Measurements from ENCODE around the gene NR2E1.
A peak's percentile ranks its signal among the peaks of the same experiment; 100 is the strongest.

NR2E1 gene

DNA sequence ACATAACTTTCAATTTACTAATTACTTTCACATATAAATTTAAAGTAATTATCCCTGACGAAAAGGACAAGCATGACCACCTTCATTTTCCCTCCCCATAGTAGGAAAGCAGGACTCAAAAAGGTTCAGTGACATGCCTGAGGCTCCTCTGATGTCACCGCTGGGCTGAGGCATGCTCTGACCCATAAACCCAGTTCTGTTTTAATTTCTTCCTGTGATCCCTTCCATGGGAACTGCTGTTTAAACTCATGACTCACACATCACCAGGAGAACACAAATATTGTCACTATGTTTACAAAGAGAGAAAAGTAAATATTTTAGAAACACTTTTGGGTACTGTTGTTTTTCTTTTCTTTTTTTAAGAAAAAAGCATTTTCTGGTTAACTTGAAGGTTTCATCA, 38.0 kb upstream of the NR2E1 start:
- Histone ChIP-seq H3K4me3 (ENCODE audit: low read length) (no peak overlapping the region), H3K9me3 (ENCODE audit: low read length) (no peaks in the 10 kb centered on the region), H3K27me3 (ENCODE audit: insufficient read depth, low read length) (peaks cover 78% of the 10 kb centered on the region), H3K4me1 (ENCODE audit: insufficient read depth, low read length) (no peaks in the 10 kb centered on the region), H3K36me3 (ENCODE audit: insufficient read depth, low read length) (no peaks in the 10 kb centered on the region), H2AFZ (ENCODE audit: low read depth, low read length) (no peak overlapping the region)

DNA sequence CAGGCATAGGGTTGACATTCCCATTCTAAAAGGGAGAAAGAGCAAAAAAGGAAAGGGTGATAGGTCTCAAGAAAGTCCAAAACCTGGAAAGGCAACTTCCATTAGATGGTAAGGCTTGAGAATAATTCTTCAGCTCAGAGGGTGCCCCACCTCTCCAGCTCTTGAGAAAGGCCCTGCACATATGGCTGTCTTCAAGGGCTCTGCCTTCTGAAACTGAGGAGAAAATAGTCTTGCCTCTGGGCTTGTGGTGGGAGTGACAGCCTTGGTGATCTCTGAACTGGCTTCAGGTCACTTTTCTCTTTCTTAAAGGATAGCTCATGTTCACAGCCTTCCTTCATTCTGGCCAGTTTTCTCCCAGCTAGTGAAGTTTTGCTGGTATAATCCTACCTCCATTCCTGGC, 35.6 kb upstream of the NR2E1 start:
- no peak overlapping the region for H2AFZ ChIP-seq (ENCODE audit: low read depth, low read length)
- H3K36me3 ChIP-seq (ENCODE audit: insufficient read depth, low read length) = no peaks in the 10 kb centered on the region
- H3K27me3 ChIP-seq (ENCODE audit: insufficient read depth, low read length) = peaks cover 65% of the 10 kb centered on the region
- no peaks in the 10 kb centered on the region for H3K9me3 ChIP-seq (ENCODE audit: low read length)
- H3K4me3 ChIP-seq (ENCODE audit: low read length) = no peak overlapping the region
- peaks cover 15% of the 10 kb centered on the region for H3K4me1 ChIP-seq (ENCODE audit: insufficient read depth, low read length)

DNA sequence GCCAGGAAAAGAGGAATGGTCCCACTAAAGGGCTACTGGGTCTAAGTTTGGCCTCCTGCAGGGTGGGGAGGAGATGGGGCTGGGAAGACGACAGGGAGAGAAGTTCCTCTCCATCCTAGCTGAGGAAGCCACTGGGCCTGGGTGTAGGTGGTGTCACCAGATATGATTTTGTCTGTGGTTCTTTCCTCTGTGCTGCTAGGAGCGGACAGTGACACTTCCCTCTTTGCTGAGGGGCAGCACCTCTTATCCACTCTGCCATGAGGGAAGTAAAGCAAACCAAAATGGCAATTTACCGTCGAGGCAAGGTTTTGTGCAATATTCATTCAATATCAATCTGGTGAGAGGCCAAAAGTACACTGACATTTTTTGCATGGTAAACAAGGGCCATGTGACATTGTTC, 33.0 kb upstream of the NR2E1 start:
- Histone ChIP-seq H3K4me1 (ENCODE audit: insufficient read depth, low read length) (peaks cover 15% of the 10 kb centered on the region), H3K4me3 (ENCODE audit: low read length) (no peak overlapping the region), H3K27me3 (ENCODE audit: insufficient read depth, low read length) (peaks cover 60% of the 10 kb centered on the region), H3K9me3 (ENCODE audit: low read length) (no peaks in the 10 kb centered on the region), H3K36me3 (ENCODE audit: insufficient read depth, low read length) (no peaks in the 10 kb centered on the region), H2AFZ (ENCODE audit: low read depth, low read length) (no peak overlapping the region)

DNA sequence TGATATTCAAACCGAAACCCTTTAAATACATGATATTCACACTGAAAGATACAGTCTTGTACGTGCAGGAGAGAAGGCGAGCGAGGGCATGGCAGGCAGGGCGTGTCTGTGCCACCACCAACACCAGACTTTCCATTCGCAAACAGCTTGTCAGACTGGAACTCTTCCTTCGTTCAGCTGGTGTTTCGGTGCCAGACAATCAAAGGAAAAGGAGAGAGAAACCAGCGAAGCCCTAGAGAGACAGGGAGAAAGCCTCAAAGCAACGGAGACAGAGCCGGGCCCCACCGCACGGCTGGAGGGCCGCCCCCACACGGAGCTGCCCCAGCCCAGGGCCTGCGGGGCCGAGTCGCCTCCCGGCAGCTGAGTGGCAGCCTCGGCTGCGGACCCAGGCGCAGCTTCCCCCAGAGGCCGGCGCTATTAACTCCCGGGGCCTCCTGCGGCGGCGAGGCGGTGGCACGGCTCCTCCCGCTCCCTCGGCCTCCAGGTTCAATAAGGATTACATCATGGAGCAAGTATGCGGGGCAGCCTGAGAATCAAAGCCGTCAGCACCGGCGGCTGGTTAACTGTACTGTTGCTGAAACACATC, 32.1 kb upstream of the NR2E1 start:
- Histone ChIP-seq H3K4me3 (ENCODE audit: low read length) (peak overlapping the region; percentile 39), H3K36me3 (ENCODE audit: insufficient read depth, low read length) (no peaks in the 10 kb centered on the region), H3K27me3 (ENCODE audit: insufficient read depth, low read length) (peaks cover 60% of the 10 kb centered on the region), H2AFZ (ENCODE audit: low read depth, low read length) (peak overlapping the region; percentile 17), H3K4me1 (ENCODE audit: insufficient read depth, low read length) (peaks cover 15% of the 10 kb centered on the region), H3K9me3 (ENCODE audit: low read length) (no peaks in the 10 kb centered on the region)

DNA sequence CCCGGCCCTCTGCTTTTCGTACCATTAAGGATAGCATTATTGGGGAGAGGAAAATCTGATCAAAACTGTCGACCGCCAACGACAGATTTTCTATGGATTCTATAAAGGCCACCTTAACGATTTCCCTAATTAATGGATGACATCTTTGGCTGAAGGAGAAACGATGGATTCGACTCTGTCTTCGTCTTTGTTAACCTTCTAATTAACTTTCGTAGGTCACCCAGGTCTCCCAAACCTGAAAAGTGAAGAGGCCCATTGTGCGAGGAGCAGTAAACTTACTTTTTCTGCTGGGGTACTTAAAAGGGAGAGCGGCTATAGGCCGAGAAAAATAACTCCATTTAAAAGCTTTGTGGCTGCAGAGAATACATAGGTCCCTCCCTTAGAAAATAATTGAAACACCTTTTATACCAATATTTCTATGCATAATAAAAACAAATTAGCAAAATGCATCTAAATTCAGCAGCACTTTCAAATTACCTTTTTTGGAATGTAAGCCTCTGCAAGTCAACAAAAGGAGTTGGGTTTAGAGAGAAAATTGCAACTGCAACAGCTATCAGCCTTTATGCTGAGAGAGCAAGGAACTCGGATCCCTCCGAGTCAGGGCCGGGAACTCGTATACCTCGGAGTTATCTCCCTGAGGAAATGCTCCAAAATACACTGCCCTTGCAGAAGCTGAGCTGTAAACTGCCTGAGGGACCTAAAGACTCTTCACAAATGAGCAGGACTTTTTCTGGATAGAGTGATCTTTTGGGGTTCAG, 31.4 kb upstream of the NR2E1 start:
- H3K4me1 ChIP-seq (ENCODE audit: insufficient read depth, low read length) = peaks cover 15% of the 10 kb centered on the region
- H3K4me3 ChIP-seq (ENCODE audit: low read length) = peak overlapping the region; percentile 39
- no peaks in the 10 kb centered on the region for H3K36me3 ChIP-seq (ENCODE audit: insufficient read depth, low read length)
- H3K9me3 ChIP-seq (ENCODE audit: low read length) = no peaks in the 10 kb centered on the region
- peaks cover 53% of the 10 kb centered on the region for H3K27me3 ChIP-seq (ENCODE audit: insufficient read depth, low read length)
- H2AFZ ChIP-seq (ENCODE audit: low read depth, low read length) = peak overlapping the region; percentile 17

DNA sequence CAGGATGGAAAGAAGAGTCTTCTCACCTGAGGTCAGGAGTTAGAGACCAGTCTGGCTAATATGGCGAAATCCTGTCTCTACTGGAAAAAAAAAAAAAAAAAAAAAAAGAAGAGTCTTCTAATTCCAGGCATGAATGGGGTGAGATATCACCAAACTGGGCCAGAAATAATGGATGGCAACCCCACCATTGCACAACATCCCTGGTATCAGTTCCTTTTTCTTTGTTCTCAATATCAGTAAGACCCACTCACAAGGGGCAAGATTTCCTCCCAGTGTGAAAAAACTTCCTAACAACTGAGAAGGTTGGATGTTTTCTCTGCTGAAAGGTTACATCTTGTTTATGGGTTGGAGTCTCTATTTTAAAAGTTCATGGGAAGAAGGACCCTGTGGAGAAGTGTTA, 23.6 kb upstream of the NR2E1 start:
- H3K36me3 ChIP-seq (ENCODE audit: insufficient read depth, low read length) = no peaks in the 10 kb centered on the region
- no peak overlapping the region for H3K4me3 ChIP-seq (ENCODE audit: low read length)
- no peak overlapping the region for H2AFZ ChIP-seq (ENCODE audit: low read depth, low read length)
- peaks cover 24% of the 10 kb centered on the region for H3K27me3 ChIP-seq (ENCODE audit: insufficient read depth, low read length)
- H3K4me1 ChIP-seq (ENCODE audit: insufficient read depth, low read length) = no peaks in the 10 kb centered on the region
- H3K9me3 ChIP-seq (ENCODE audit: low read length) = no peaks in the 10 kb centered on the region

DNA sequence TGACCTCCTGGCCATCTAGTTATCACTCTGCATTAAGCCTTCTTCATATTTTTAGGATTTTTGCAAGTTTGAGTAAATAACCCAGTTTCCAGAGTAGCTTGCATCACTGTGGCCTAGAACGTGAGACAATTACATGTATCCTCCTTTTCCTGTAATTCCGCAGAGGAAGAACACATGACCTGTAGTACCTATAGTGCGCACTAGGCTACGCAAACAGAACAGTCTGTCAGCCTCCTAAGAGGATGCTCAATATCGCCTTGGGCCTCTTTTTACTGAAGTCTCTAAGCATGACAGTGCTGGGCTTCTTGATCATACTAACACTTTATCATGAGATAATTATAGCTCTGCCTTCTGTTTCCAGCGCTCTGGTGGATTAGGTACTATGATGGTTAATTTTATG, 20.2 kb upstream of the NR2E1 start:
- H3K27me3 ChIP-seq (ENCODE audit: insufficient read depth, low read length) = peaks cover 20% of the 10 kb centered on the region

DNA sequence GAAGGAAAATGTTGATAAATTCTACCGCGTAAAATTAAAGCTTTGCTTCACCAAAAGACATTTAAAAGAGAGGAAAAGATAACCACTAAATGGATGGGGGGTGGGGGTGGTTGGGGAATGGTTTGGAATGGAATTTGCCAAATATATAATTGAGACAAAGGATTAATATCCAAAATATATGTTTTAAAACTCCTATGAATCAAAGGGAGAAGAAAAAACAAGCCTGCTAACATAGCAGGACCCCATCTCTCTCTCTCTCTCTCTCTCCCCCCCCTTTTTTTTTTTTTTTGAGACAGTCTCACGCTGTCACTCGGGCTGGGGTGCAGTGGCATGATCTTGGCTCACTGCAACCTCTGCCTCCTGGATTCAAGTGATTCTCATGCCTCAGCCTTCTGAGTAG, 13.4 kb upstream of the NR2E1 start:
- H3K36me3 ChIP-seq (ENCODE audit: insufficient read depth, low read length) = no peaks in the 10 kb centered on the region
- no peak overlapping the region for H2AFZ ChIP-seq (ENCODE audit: low read depth, low read length)
- H3K4me3 ChIP-seq (ENCODE audit: low read length) = no peak overlapping the region
- peaks cover 12% of the 10 kb centered on the region for H3K4me1 ChIP-seq (ENCODE audit: insufficient read depth, low read length)
- peaks cover 45% of the 10 kb centered on the region for H3K27me3 ChIP-seq (ENCODE audit: insufficient read depth, low read length)
- peaks cover 4% of the 10 kb centered on the region for H3K9me3 ChIP-seq (ENCODE audit: low read length)

More for the DNA sequence above, 20.2 kb upstream of the NR2E1 start:
- Histone ChIP-seq H3K4me1 (ENCODE audit: insufficient read depth, low read length) (no peaks in the 10 kb centered on the region), H3K4me3 (ENCODE audit: low read length) (no peak overlapping the region), H3K36me3 (ENCODE audit: insufficient read depth, low read length) (no peaks in the 10 kb centered on the region), H3K9me3 (ENCODE audit: low read length) (peaks cover 2% of the 10 kb centered on the region), H2AFZ (ENCODE audit: low read depth, low read length) (no peak overlapping the region)

DNA sequence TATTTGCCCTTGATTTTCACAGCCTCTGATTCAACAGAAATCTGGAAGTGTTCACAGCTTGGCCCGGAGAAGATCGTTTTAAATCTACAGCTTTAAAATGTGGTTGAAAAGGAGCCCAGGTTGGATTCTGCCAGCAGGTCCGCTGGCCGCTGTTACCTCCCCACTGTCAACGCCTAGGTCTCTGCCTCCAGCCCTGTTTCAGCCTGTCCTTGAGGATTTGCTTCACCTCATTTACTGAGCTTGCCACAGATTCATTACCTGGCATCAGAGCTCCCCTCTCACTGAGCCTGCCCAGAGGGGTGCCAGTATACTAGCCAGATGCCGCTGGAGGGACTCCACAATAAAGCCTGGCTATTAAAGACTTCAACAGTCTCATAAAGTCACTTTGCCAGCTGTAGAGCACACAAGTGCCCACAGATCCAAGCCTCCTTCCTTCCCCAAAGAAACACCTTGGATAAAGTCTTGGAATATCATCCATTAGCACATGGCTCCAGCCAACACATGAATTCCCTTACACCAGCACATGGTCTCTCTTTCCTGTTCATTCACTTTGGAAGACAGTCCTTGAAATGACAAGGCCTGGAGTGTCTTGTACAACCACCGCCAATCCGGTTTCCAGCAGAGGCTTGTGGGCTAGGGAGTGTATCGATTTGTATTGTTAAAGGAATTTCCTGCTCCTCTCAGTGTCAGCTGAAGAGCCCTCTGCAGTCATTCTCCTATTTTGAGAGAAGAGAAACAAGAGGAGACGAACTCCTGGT, 9.5 kb upstream of the NR2E1 start:
- H3K4me3 ChIP-seq (ENCODE audit: low read length) = no peak overlapping the region
- peaks cover 25% of the 10 kb centered on the region for H3K4me1 ChIP-seq (ENCODE audit: insufficient read depth, low read length)
- no peaks in the 10 kb centered on the region for H3K36me3 ChIP-seq (ENCODE audit: insufficient read depth, low read length)
- H3K9me3 ChIP-seq (ENCODE audit: low read length) = peaks cover 3% of the 10 kb centered on the region
- H2AFZ ChIP-seq (ENCODE audit: low read depth, low read length) = no peak overlapping the region
- H3K27me3 ChIP-seq (ENCODE audit: insufficient read depth, low read length) = peaks cover 67% of the 10 kb centered on the region

DNA sequence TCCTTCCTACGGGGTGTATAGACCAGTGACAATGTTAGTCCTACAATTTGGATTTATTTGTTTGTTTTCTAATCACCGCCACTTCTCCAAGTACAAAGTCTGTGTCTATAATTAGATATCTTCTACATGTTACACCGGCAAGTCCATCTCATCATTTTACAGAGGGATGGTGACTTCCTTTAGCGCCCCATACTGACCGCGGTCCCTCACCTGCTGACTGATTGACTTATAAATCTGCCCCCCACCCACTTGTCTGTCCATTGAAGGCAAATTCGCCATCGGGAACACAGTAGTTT, 8.9 kb upstream of the NR2E1 start:
- H3K4me1 ChIP-seq (ENCODE audit: insufficient read depth, low read length) = peaks cover 25% of the 10 kb centered on the region
- peak overlapping the region; percentile 24 for H2AFZ ChIP-seq (ENCODE audit: low read depth, low read length)
- H3K36me3 ChIP-seq (ENCODE audit: insufficient read depth, low read length) = no peaks in the 10 kb centered on the region
- H3K9me3 ChIP-seq (ENCODE audit: low read length) = peaks cover 3% of the 10 kb centered on the region
- peaks cover 72% of the 10 kb centered on the region for H3K27me3 ChIP-seq (ENCODE audit: insufficient read depth, low read length)
- H3K4me3 ChIP-seq (ENCODE audit: low read length) = peak overlapping the region; percentile 15

DNA sequence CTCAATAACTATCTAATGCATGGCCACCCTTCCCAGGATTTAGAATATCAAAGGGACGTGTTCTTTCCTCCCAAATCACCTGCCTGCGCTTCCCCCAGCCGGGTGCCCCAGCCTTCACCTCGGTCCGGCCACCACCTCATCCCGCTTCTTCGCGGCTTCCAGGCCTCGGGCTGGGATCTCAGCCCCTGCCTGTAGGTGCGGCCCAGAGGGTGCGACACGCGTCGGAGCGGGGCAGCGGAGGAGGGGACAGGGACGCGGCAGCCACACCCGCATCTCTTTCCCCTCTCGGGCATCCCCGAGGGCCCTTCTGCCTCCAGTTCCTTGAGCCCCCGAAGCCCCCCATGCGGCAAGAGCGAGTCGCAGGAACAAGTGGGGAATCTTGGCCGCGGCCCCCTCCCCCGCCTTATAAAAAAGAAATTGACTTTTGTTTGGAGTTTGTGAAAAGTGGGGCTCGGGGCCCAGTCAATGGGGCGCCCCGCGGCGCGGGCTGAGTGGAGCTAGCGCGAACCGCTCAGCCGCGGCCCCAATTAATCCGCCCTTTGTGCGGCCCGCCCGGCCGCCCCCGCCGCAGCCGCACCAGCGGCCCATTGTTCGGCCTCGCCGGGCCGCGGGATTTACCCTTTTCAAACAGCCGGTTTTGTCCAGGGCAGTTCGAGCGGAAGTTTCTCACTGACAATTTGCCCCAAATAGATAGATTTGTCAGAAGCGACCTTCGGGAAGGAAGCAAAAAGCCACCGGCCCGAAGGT, 8.4 kb upstream of the NR2E1 start:
- no peaks in the 10 kb centered on the region for H3K36me3 ChIP-seq (ENCODE audit: insufficient read depth, low read length)
- H3K9me3 ChIP-seq (ENCODE audit: low read length) = peaks cover 3% of the 10 kb centered on the region
- peak overlapping the region; percentile 15 for H3K4me3 ChIP-seq (ENCODE audit: low read length)
- H3K27me3 ChIP-seq (ENCODE audit: insufficient read depth, low read length) = peaks cover 78% of the 10 kb centered on the region
- H2AFZ ChIP-seq (ENCODE audit: low read depth, low read length) = peak overlapping the region; percentile 24
- H3K4me1 ChIP-seq (ENCODE audit: insufficient read depth, low read length) = peaks cover 25% of the 10 kb centered on the region

DNA sequence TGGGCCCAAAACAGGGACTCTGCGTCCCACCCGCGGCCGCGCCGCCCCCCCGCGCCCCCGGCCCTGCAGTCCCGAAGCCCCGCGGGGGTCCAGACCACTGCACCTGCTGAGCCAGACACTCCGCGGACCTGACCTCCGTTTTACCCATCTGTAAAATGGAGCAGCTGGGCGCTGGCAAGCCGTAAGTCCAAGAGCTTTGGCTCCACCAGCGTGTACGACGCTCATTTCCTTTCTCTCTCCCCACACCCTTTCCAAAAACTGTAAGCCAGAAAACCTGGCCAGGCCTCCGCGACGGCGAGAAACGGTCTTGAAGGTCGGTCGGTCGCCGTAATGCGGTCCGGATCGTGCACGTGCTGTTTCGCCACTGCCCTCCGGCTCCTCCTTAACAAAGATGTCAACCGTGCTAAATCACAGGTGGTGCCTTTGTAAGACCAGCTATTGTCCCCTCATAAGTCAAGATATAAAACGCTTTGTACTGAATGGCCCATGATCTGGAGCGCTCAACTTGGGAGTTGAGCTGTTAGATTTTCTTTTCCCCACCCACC, 7.8 kb upstream of the NR2E1 start:
- Histone ChIP-seq H3K4me1 (ENCODE audit: insufficient read depth, low read length) (peaks cover 25% of the 10 kb centered on the region), H3K36me3 (ENCODE audit: insufficient read depth, low read length) (no peaks in the 10 kb centered on the region), H3K9me3 (ENCODE audit: low read length) (peaks cover 3% of the 10 kb centered on the region), H3K27me3 (ENCODE audit: insufficient read depth, low read length) (peaks cover 84% of the 10 kb centered on the region), H2AFZ (ENCODE audit: low read depth, low read length) (peak overlapping the region; percentile 24), H3K4me3 (ENCODE audit: low read length) (no peak overlapping the region)

DNA sequence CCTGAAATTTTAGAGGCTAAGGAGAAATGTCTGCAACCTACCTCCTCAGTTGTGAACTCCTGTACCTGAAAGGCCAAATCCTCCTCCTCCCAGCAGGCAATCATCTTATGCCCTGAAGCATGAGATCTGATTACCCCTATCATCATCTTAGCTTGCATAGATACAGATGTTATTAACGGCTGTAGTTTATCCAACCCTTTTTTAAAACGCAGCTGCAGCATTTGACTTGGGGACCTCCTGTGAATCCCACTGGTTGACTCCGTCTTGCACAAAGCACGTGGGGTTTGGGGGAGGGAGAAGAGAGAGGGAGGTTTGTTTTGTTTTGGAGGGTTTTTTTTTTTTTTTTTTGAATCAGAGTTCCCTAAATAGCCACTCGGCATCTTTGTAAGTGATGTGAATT, 5.8 kb upstream of the NR2E1 start:
- peaks cover 40% of the 10 kb centered on the region for H3K4me1 ChIP-seq (ENCODE audit: insufficient read depth, low read length)
- no peaks in the 10 kb centered on the region for H3K36me3 ChIP-seq (ENCODE audit: insufficient read depth, low read length)
- H2AFZ ChIP-seq (ENCODE audit: low read depth, low read length) = no peak overlapping the region
- H3K27me3 ChIP-seq (ENCODE audit: insufficient read depth, low read length) = peaks cover 92% of the 10 kb centered on the region
- no peak overlapping the region for H3K4me3 ChIP-seq (ENCODE audit: low read length)
- no peaks in the 10 kb centered on the region for H3K9me3 ChIP-seq (ENCODE audit: low read length)

Data from neuron (in vitro differentiated cells).